ENCODE results near the gene NCOA7. TPM values are rescaled to one million over a fixed set of nuclear protein-coding genes. Genes with fewer than 3 reads are reported as not detected.

NCOA7 gene
- total and polyA plus RNA-seq, 8 donors, result 7.4 to 66.7 (median 14.1) TPM

DNA sequence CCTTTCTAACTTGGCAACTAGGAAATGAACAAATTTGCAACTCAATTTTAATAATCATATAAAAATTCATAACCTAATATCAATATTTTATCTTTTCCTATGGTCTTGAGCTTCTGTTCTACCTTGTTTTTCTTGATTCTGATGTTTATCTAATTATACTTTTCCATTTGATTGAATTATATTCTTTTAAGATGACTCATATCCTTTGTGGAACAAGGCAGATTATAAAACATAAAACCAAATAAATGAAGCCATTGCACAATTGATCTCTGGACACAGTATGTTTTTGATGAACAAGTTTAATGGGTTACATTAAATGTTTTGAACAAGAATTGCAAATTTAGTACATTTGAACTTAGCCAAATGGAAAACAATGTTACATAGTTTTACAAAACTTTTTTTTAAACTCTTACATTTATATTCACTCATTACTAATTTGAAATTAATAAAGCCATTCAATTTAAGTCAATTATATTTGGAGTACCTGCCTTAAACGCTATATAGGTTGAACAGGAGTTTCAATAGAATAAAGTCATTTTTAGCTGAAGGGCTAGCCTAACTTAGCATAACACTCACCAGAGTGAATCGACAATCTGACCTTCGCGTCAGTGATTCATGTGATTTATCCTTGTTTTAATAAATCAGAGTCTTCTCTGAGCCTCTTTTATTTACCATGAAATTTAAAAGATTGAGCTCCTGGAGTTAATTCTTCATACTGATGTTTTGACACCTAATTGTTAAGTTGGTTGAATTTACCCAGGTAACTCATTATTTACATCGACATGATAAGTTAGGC, 3.8 kb downstream of the NCOA7 start:
- Histone ChIP-seq H3K27ac (no peak overlapping the region), H3K36me3 (no peaks in the 10 kb centered on the region), H3K4me1 (peaks cover 2 to 25% (median 15%) of the 10 kb centered on the region in 3 donors), H3K27me3 (no peaks in the 10 kb centered on the region), H3K9me3 (no peaks in the 10 kb centered on the region), H3K4me3 (no peak overlapping the region)
- intact Hi-C loops (cut with DNase I), result no loop called here
- FAIRE-seq (no peak), ATAC-seq (no peak), DNase-seq (no peak)
- TF ChIP-seq CTCF (IDR thresholded peaks at IDR 0.05), result no peak
- 74 to 77% methylated on average over 5 of the region's 5 CpGs for WGBS, 2 donors

DNA sequence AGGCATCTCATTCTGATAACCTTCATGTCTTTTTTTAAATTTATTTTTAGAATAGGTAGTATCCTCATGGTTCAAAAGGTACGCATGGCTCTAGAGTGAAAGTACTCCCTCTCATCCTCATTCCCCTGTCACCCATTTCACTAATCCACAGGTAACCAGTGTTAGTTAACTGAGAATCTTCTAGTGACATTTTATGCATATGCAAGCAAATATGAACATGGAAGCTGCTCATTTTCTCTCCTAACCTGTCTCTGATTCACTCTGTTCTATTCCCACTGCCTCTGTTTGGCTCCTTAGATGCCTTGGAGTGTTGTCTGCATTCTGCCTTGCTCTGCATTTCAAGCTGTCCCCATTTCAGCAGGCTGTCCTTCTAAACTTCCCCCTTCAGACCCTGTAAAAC, 4.5 kb downstream of the NCOA7 start:
- Histone ChIP-seq H3K27ac (no peak overlapping the region), H3K4me3 (no peak overlapping the region), H3K4me1 (peaks cover 0 to 21% (median 11%) of the 10 kb centered on the region in 3 donors), H3K36me3 (no peaks in the 10 kb centered on the region), H3K9me3 (no peaks in the 10 kb centered on the region), H3K27me3 (no peaks in the 10 kb centered on the region)
- FAIRE-seq, result no peak
- WGBS, 2 donors, result 93 to 100% methylated on average over 1 of the region's 1 CpG
- no peak for ATAC-seq
- DNase-seq, result no peak
- intact Hi-C loops (cut with DNase I), result no loop called here
- TF ChIP-seq CTCF (IDR thresholded peaks at IDR 0.05), result no peak

DNA sequence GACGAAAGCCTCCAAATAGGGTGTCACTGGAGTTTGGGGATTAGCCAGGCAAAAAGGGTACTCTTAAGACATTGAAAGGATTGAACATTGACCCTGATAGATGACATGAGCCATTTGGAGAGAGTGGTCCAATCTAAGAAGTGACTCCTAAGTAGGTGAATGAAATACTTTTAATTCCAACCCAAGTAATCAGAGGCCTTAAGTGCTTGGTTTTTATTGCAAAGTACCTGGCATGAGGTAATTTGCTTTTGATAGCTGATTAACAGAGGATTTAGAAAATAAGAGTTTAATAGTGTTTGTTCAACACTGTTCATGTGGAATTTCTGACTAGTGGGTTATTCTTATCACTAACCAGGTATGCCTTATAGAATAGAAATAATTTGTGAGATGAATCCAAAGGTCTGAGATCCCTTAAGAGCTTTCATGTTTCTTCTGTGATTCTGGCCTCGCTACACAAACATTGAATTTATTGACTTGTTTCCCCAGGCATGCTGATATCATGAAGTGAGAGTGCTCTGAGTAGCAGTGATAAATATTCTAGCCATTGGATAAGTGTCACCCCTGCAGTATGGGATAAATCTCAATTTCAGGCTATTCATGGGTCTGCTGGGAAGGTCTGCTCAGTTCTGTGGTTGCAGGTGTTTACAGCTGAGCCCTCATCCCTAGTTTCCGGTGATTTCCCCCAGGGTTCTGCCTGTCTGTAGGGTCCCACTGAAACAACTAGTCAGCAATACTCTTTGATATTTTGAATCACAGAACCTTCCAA, 6.5 kb downstream of the NCOA7 start:
- no peaks in the 10 kb centered on the region for H3K36me3 ChIP-seq
- intact Hi-C loops (cut with DNase I), result no loop called here
- no peaks in the 10 kb centered on the region for H3K9me3 ChIP-seq
- H3K27ac ChIP-seq, result no peak overlapping the region
- 73 to 78% methylated on average over 3 of the region's 3 CpGs for WGBS, 2 donors
- DNase-seq, result no peak
- ATAC-seq, result peak in 3 of 4 donors; percentile 13 to 35 (median 25)
- FAIRE-seq, result no peak
- H3K4me3 ChIP-seq, result no peak overlapping the region
- peaks cover 0 to 14% (median 5%) of the 10 kb centered on the region in 3 donors for H3K4me1 ChIP-seq
- TF ChIP-seq CTCF (IDR thresholded peaks at IDR 0.05), result no peak
- no peaks in the 10 kb centered on the region for H3K27me3 ChIP-seq

DNA sequence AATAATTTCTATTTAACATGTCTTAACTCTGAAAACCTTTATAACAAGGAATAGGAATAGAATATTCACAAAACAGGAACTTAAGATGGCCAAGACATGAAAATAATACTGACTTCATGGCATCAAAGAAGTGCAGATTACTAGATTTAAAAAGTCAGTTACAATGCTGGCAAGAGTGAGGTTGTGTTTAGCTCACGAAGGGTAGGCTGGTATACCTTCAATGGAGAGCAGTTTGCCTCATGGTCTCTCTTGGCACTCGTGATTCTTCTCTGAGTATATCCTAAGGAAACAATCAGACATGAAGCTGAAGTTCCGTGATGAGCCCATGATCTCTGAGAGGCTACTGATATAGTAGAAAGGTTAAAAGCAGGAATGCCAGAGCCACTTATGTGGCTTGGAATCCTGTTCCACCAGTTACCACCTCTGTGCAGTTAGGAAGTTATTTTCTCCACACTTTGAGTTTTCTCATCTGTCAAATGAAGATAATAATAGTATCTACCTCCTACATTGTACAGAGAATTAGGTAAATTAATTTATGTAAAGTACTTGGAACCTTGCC, 7.2 kb downstream of the NCOA7 start:
- no peaks in the 10 kb centered on the region for H3K9me3 ChIP-seq
- no peak overlapping the region for H3K4me3 ChIP-seq
- no peaks in the 10 kb centered on the region for H3K36me3 ChIP-seq
- 80 to 84% methylated on average over 3 of the region's 3 CpGs for WGBS, 2 donors
- H3K4me1 ChIP-seq, result peaks cover 0 to 13% (median 5%) of the 10 kb centered on the region in 3 donors
- no peaks in the 10 kb centered on the region for H3K27me3 ChIP-seq
- FAIRE-seq, result no peak
- intact Hi-C loops (cut with DNase I), result no loop called here
- ATAC-seq, result peak in 1 of 4 donors; percentile 15
- H3K27ac ChIP-seq, result no peak overlapping the region
- no peak for TF ChIP-seq CTCF (IDR thresholded peaks at IDR 0.05)
- no peak for DNase-seq

Measured in pancreas (tissue), 10 donors.